ENCODE results near the gene KMT2C.
"Not testable (repeated sequence)": the region's sequence is repeated elsewhere in the genome, so short reads cannot be mapped to it uniquely, and the experiment has no call there.

Gene KMT2C

GRCh38 chr7:152435384-152436110 is at the start of gene KMT2C:
Gene KMT2C, minus strand, starts transcription at chr7:152436003. Its CDS starts 217 bp downstream, at chr7:152435786.
- peak; percentile 43 to 68 for DNase-seq

- no peak for DNase-seq
Observed at GRCh38 chr7:152481082-152481481, 45.3 kb upstream of the KMT2C start.

- DNase-seq: no peak
Observed at GRCh38 chr7:152480664-152481063, 44.9 kb upstream of the KMT2C start.

- no peak for DNase-seq
Observed at GRCh38 chr7:152479595-152479994, 43.8 kb upstream of the KMT2C start.

- DNase-seq: no peak
Observed at GRCh38 chr7:152478140-152478539, 42.3 kb upstream of the KMT2C start.

- no peak for DNase-seq
Observed at GRCh38 chr7:152477079-152477478, 41.3 kb upstream of the KMT2C start.

- no peak for DNase-seq
Observed at GRCh38 chr7:152476551-152476950, 40.7 kb upstream of the KMT2C start.

- DNase-seq: not testable (repeated sequence)
Observed at GRCh38 chr7:152471023-152471620, 35.3 kb upstream of the KMT2C start.

GRCh38 chr7:152470251-152471022 is 34.6 kb upstream of the KMT2C start:
- DNase-seq: not testable (repeated sequence)

- DNase-seq: not testable (repeated sequence)
Observed at GRCh38 chr7:152469576-152469975, 33.8 kb upstream of the KMT2C start.

- no peak for DNase-seq
Observed at GRCh38 chr7:152467225-152467624, 31.4 kb upstream of the KMT2C start.

GRCh38 chr7:152465119-152465387 is 29.2 kb upstream of the KMT2C start:
- no peak for DNase-seq

GRCh38 chr7:152464312-152465118 is 28.7 kb upstream of the KMT2C start:
- peak; percentile 52 to 76 for DNase-seq

- peak; percentile 100 for DNase-seq
Observed at GRCh38 chr7:152463709-152464311, 28.0 kb upstream of the KMT2C start.

GRCh38 chr7:152462995-152463708 is 27.3 kb upstream of the KMT2C start:
- DNase-seq: peak in 1 of 2 donors; percentile 3

- peak in 1 of 2 donors; percentile 22 for DNase-seq
Observed at GRCh38 chr7:152459724-152460251, 24.0 kb upstream of the KMT2C start.

- DNase-seq: no peak
Observed at GRCh38 chr7:152451356-152451755, 15.6 kb upstream of the KMT2C start.

- DNase-seq: not testable (repeated sequence)
Observed at GRCh38 chr7:152445386-152446008, 9.7 kb upstream of the KMT2C start.

GRCh38 chr7:152443586-152443985 is 7.8 kb upstream of the KMT2C start:
- DNase-seq: no peak

- no peak for DNase-seq
Observed at GRCh38 chr7:152442330-152442835, 6.6 kb upstream of the KMT2C start.

- DNase-seq: not testable (repeated sequence)
Observed at GRCh38 chr7:152441810-152442209, 6.0 kb upstream of the KMT2C start.
